Keratinocyte (primary cell): ENCODE data around the gene OIT3. TPM values are rescaled to one million over a fixed set of nuclear protein-coding genes. Genes with fewer than 3 reads are reported as not detected.
"Not testable (repeated sequence)": the region's sequence is repeated elsewhere in the genome, so short reads cannot be mapped to it uniquely, and the experiment has no call there.

Experiments used
- DNase-seq: peaks from one replicate; pipeline ENCODE4 v3.0.0-alpha.2; 2011; ENCODE audit warnings: low read depth, missing footprints, low spot score
- FAIRE-seq: peaks from 2 replicates; lab custom pipeline; 2011; peaks lifted over from hg19 to GRCh38; lab: Jason Lieb, UNC
- H2AFZ ChIP-seq: 2 replicates; pipeline ENCODE4 v1.6.0; 2012; ENCODE audit warnings: low read length, control low read depth, inconsistent platforms; ENCODE audit not compliant: control insufficient read depth
- H3K27ac ChIP-seq: 2 replicates; pipeline ENCODE4 v1.5.1; 2011; ENCODE audit warnings: low read length; ENCODE audit not compliant: control insufficient read depth, insufficient read depth
- H3K27me3 ChIP-seq: 3 replicates; pipeline ENCODE4 v1.6.0; 2011; ENCODE audit warnings: low read length; ENCODE audit not compliant: control insufficient read depth, insufficient read depth; ENCODE audit errors: extremely low read depth
- H3K36me3 ChIP-seq, 2 experiments: 2 replicates in 1 of 2; 3 replicates in 1 of 2; pipeline ENCODE4 v1.5.1; 2011; ENCODE audit warnings: low read length in 2 of 2, mild to moderate bottlenecking in 1 of 2; ENCODE audit not compliant: control insufficient read depth in 2 of 2, insufficient read depth in 2 of 2; ENCODE audit errors: extremely low read depth in 1 of 2
- H3K4me1 ChIP-seq: 3 replicates; pipeline ENCODE4 v1.5.1; 2011; ENCODE audit warnings: low read length; ENCODE audit not compliant: control insufficient read depth, insufficient read depth; ENCODE audit errors: extremely low read depth
- H3K4me2 ChIP-seq: 3 replicates; pipeline ENCODE4 v1.6.0; 2011; ENCODE audit warnings: low read depth, low read length; ENCODE audit not compliant: control insufficient read depth, insufficient read depth; ENCODE audit errors: extremely low read depth
- H3K4me3 ChIP-seq, 3 experiments: fragments of 200-600 bp in 1 of 3; sonication (generic) in 1 of 3; 2 replicates in 2 of 3; 3 replicates in 1 of 3; pipeline ENCODE4 v1.5.1; 2011 to 2016; ENCODE audit warnings: low read length in 3 of 3, mild to moderate bottlenecking in 3 of 3, control low read depth in 2 of 3, inconsistent platforms in 1 of 3, low read depth in 1 of 3, mixed read lengths in 1 of 3, mixed run types in 1 of 3, moderate library complexity in 1 of 3; ENCODE audit not compliant: control insufficient read depth in 2 of 3, insufficient read depth in 2 of 3; ENCODE audit errors: extremely low read depth in 1 of 3
- H3K79me2 ChIP-seq: 2 replicates; pipeline ENCODE4 v1.6.0; 2012; ENCODE audit warnings: low read length; ENCODE audit not compliant: control insufficient read depth, insufficient read depth
- H3K9ac ChIP-seq: 3 replicates; pipeline ENCODE4 v1.6.0; 2011; ENCODE audit warnings: low read length; ENCODE audit not compliant: control insufficient read depth, insufficient read depth; ENCODE audit errors: extremely low read depth
- H3K9me1 ChIP-seq: 3 replicates; pipeline ENCODE4 v1.6.0; 2011; ENCODE audit warnings: low read length; ENCODE audit not compliant: control insufficient read depth, insufficient read depth; ENCODE audit errors: extremely low read depth
- H3K9me3 ChIP-seq: 2 replicates; pipeline ENCODE4 v1.5.1; 2012; ENCODE audit warnings: low read depth, low read length; ENCODE audit not compliant: control insufficient read depth
- H4K20me1 ChIP-seq: 3 replicates; pipeline ENCODE4 v1.6.0; 2011; ENCODE audit warnings: low read length; ENCODE audit not compliant: control insufficient read depth, insufficient read depth; ENCODE audit errors: extremely low read depth
- CTCF ChIP-seq, 3 experiments: IDR thresholded peaks in 1 of 3; conservative IDR thresholded peaks in 1 of 3; optimal IDR thresholded peaks in 1 of 3; 2 replicates in 2 of 3; 3 replicates in 1 of 3; pipeline versions ENCODE3 to v1.5.1; 2011; ENCODE audit warnings: low read length in 3 of 3, mild to moderate bottlenecking in 3 of 3, moderate library complexity in 2 of 3, control low read depth in 1 of 3, inconsistent platforms in 1 of 3; ENCODE audit not compliant: insufficient read depth in 2 of 3; ENCODE audit errors: extremely low read depth in 1 of 3
- EZH2 ChIP-seq: IDR thresholded peaks from one replicate; pipeline ENCODE4 v1.6.1; 2012; ENCODE audit warnings: inconsistent platforms, mild to moderate bottlenecking, low read length, moderate library complexity
- dilution Hi-C: fragments of 300-500 bp; cut with MboI; formaldehyde crosslinking; loops from one replicate; pipeline ENCODE4 v1.7.0; 2020; ENCODE audit warnings: low sequenced_read_pairs; ENCODE audit not compliant: extremely low pct_ligation_motif_present
- polyA plus RNA-seq, 5 experiments: library from polyadenylated mRNA; depleted of rRNA in 3 of 5; stranded (reverse) in 3 of 5; stranded (forward) in 1 of 5; unstranded in 1 of 5; fragments of >200 nt; gene quantifications; 1 replicate in 1 of 5; 2 replicates in 3 of 5; 3 replicates in 1 of 5; pipeline versions ENCODE4 v1.2.1 to v1.2.3, GENCODE V29; 2011 to 2012; ENCODE audit warnings: missing spikeins in 2 of 5, low read depth in 1 of 5, low replicate concordance in 1 of 5

The OIT3 gene
- polyA plus RNA-seq, 1 donor (not counting 4 experiments of a cell fraction or from before 2014, with no cell fraction given), result 0.05 TPM

GRCh38 chr10:72898616-72899015 is 5.1 kb downstream of the OIT3 start:
- TF ChIP-seq CTCF (optimal IDR thresholded peaks at IDR 0.05 in 1 of 3, IDR thresholded peaks at IDR 0.05 in 1 of 3, conservative IDR thresholded peaks at IDR 0.05 in 1 of 3; ENCODE audit: extremely low read depth in 1 of 3, insufficient read depth in 2 of 3, low read length in 3 of 3) (no peak), EZH2 (no peak)
- dilution Hi-C loops, result no loop called here
- Histone ChIP-seq H3K4me2 (no peak overlapping the region), H3K4me3 (no peak overlapping the region), H3K27me3 (no peaks in the 10 kb centered on the region), H2AFZ (no peak overlapping the region), H3K27ac (no peak overlapping the region), H3K9ac (no peak overlapping the region), H3K4me1 (no peaks in the 10 kb centered on the region), H3K79me2 (no peaks in the 10 kb centered on the region), H3K36me3 (no peaks in the 10 kb centered on the region), H4K20me1 (no peaks in the 10 kb centered on the region), H3K9me3 (no peaks in the 10 kb centered on the region), H3K9me1 (no peaks in the 10 kb centered on the region)
- FAIRE-seq, result no peak
- DNase-seq, result no peak

- Histone ChIP-seq H4K20me1 (no peaks in the 10 kb centered on the region), H3K9ac (no peak overlapping the region), H3K4me2 (no peak overlapping the region), H3K9me3 (no peaks in the 10 kb centered on the region), H3K4me3 (no peak overlapping the region), H3K36me3 (no peaks in the 10 kb centered on the region), H3K27me3 (no peaks in the 10 kb centered on the region), H2AFZ (no peak overlapping the region), H3K27ac (no peak overlapping the region), H3K79me2 (no peaks in the 10 kb centered on the region), H3K4me1 (no peaks in the 10 kb centered on the region), H3K9me1 (no peaks in the 10 kb centered on the region)
- FAIRE-seq, result no peak
- DNase-seq, result no peak
- dilution Hi-C loops, result no loop called here
- TF ChIP-seq EZH2 (no peak), CTCF (optimal IDR thresholded peaks at IDR 0.05 in 1 of 3, IDR thresholded peaks at IDR 0.05 in 1 of 3, conservative IDR thresholded peaks at IDR 0.05 in 1 of 3; ENCODE audit: extremely low read depth in 1 of 3, insufficient read depth in 2 of 3, low read length in 3 of 3) (no peak)
These were observed 6.0 kb downstream of the OIT3 start for GRCh38 chr10:72899545-72899944.

- DNase-seq, H3K9me3 ChIP-seq, H3K4me1 ChIP-seq, FAIRE-seq, H3K27me3 ChIP-seq, H3K36me3 ChIP-seq, H3K9me1 ChIP-seq, H4K20me1 ChIP-seq, H3K4me2 ChIP-seq, dilution Hi-C loops, H2AFZ ChIP-seq, H3K9ac ChIP-seq, H3K4me3 ChIP-seq, H3K27ac ChIP-seq, H3K79me2 ChIP-seq: not testable (repeated sequence)
These were observed 10.5 kb downstream of the OIT3 start for GRCh38 chr10:72903941-72904446.
